ENCODE measurements around the gene POLR3H.

DNA sequence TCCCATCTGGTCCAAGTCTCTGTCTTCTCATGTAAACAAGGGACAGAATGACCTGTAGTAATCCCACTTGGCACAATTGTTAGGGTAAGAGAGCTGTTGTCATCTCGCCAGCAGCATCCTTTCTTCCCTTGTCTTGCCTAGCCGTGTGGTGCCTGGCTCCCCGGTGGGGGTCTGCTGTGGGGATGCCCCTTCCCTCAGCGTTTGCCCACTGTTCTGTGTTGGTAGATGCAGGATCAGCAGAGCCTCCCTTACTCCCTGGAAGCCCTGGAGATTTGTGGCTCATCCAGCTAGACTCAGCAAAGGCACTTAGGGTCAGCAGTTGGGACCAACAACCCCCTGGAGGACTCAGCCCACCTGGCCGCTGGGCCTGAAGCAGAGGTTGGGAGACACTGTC lies 62.3 kb downstream of the POLR3H start:
- TF ChIP-seq, protein P1, sequence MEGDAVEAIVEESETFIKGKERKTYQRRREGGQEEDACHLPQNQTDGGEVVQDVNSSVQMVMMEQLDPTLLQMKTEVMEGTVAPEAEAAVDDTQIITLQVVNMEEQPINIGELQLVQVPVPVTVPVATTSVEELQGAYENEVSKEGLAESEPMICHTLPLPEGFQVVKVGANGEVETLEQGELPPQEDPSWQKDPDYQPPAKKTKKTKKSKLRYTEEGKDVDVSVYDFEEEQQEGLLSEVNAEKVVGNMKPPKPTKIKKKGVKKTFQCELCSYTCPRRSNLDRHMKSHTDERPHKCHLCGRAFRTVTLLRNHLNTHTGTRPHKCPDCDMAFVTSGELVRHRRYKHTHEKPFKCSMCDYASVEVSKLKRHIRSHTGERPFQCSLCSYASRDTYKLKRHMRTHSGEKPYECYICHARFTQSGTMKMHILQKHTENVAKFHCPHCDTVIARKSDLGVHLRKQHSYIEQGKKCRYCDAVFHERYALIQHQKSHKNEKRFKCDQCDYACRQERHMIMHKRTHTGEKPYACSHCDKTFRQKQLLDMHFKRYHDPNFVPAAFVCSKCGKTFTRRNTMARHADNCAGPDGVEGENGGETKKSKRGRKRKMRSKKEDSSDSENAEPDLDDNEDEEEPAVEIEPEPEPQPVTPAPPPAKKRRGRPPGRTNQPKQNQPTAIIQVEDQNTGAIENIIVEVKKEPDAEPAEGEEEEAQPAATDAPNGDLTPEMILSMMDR (IDR thresholded peaks at IDR 0.05): no peak
- no peak for TF ChIP-seq POLR2AphosphoS5 (IDR thresholded peaks at IDR 0.05)
- no peak for TF ChIP-seq EP300 (IDR thresholded peaks at IDR 0.05)

Measured in gastroesophageal sphincter (tissue), 3 donors.